ENCODE measurements around the gene IHH. TPM values are rescaled to one million over a fixed set of nuclear protein-coding genes. Genes with fewer than 3 reads are reported as not detected.

Gene IHH
- total RNA-seq, 3 donors from 2014 or later (not counting 1 experiment from before 2014, with no cell fraction given): not detected

GRCh38 chr2:219089330-219089729 is 28.6 kb upstream of the IHH start:
- Mint-ChIP-seq H3K4me3 (no peak overlapping the region), H3K27me3 (ENCODE audit: low read depth in 2 of 2) (no peaks in the 10 kb centered on the region), H3K36me3 (no peaks in the 10 kb centered on the region), H3K4me1 (peaks cover 12 to 23% of the 10 kb centered on the region in 2 donors), H3K27ac (no peak overlapping the region), H3K9me3 (no peaks in the 10 kb centered on the region)
- TF ChIP-seq CTCF (IDR thresholded peaks at IDR 0.05): no peak
- Histone ChIP-seq H3K27ac (ENCODE audit: low read length) (no peak overlapping the region), H3K4me3 (ENCODE audit: low read length) (no peak overlapping the region), H3K36me3 (ENCODE audit: control insufficient read depth, insufficient read depth, low read length) (no peaks in the 10 kb centered on the region), H3K4me1 (ENCODE audit: control insufficient read depth, insufficient read depth, low read length) (no peaks in the 10 kb centered on the region), H3K27me3 (ENCODE audit: control insufficient read depth, insufficient read depth, low read length) (no peaks in the 10 kb centered on the region), H3K9me3 (ENCODE audit: control insufficient read depth, insufficient read depth, low read length) (no peaks in the 10 kb centered on the region)
- DNase-seq (no peak), ATAC-seq (no peak)
- WGBS (ENCODE audit: insufficient coverage): 96% methylated on average over 3 of the region's 4 CpGs
- intact Hi-C loops (cut with micrococcal nuclease): no loop called here

- no peak for ATAC-seq
- intact Hi-C loops (cut with micrococcal nuclease): no loop called here
- no peak overlapping the region for H3K27ac Mint-ChIP-seq
- no peak for TF ChIP-seq CTCF (IDR thresholded peaks at IDR 0.05)
- Histone ChIP-seq H3K9me3 (ENCODE audit: control insufficient read depth, insufficient read depth, low read length) (no peaks in the 10 kb centered on the region), H3K4me3 (ENCODE audit: low read length) (no peak overlapping the region), H3K27ac (ENCODE audit: low read length) (no peak overlapping the region), H3K27me3 (ENCODE audit: control insufficient read depth, insufficient read depth, low read length) (no peaks in the 10 kb centered on the region), H3K36me3 (ENCODE audit: control insufficient read depth, insufficient read depth, low read length) (no peaks in the 10 kb centered on the region), H3K4me1 (ENCODE audit: control insufficient read depth, insufficient read depth, low read length) (no peaks in the 10 kb centered on the region)
- no peaks in the 10 kb centered on the region for H3K9me3 Mint-ChIP-seq
- no peaks in the 10 kb centered on the region for H3K36me3 Mint-ChIP-seq
- DNase-seq: no peak
- H3K4me1 Mint-ChIP-seq: peaks cover 12 to 23% of the 10 kb centered on the region in 2 donors
- WGBS (ENCODE audit: insufficient coverage): no CpG with 5 or more reads among the region's 1 CpG
- no peak overlapping the region for H3K4me3 Mint-ChIP-seq
- H3K27me3 Mint-ChIP-seq (ENCODE audit: low read depth in 2 of 2): no peaks in the 10 kb centered on the region
Measured at GRCh38 chr2:219087848-219088247, 27.1 kb upstream of the IHH start.

- no peaks in the 10 kb centered on the region for H3K27me3 Mint-ChIP-seq (ENCODE audit: low read depth in 2 of 2)
- ATAC-seq (no peak), DNase-seq (no peak)
- no peaks in the 10 kb centered on the region for H3K4me1 ChIP-seq (ENCODE audit: control insufficient read depth, insufficient read depth, low read length)
- intact Hi-C loops (cut with micrococcal nuclease): no loop called here
- TF ChIP-seq CTCF (IDR thresholded peaks at IDR 0.05): no peak
- WGBS (ENCODE audit: insufficient coverage): 94% methylated on average over 2 of the region's 5 CpGs
- H3K27me3 ChIP-seq (ENCODE audit: control insufficient read depth, insufficient read depth, low read length): no peaks in the 10 kb centered on the region
- no peaks in the 10 kb centered on the region for H3K36me3 ChIP-seq (ENCODE audit: control insufficient read depth, insufficient read depth, low read length)
- no peaks in the 10 kb centered on the region for H3K9me3 Mint-ChIP-seq
- H3K4me3 Mint-ChIP-seq: no peak overlapping the region
- H3K4me3 ChIP-seq (ENCODE audit: low read length): no peak overlapping the region
- no peak overlapping the region for H3K27ac ChIP-seq (ENCODE audit: low read length)
- no peaks in the 10 kb centered on the region for H3K9me3 ChIP-seq (ENCODE audit: control insufficient read depth, insufficient read depth, low read length)
- no peak overlapping the region for H3K27ac Mint-ChIP-seq
- peaks cover 12 to 23% of the 10 kb centered on the region in 2 donors for H3K4me1 Mint-ChIP-seq
- no peaks in the 10 kb centered on the region for H3K36me3 Mint-ChIP-seq
Measured at GRCh38 chr2:219087361-219087760, 26.6 kb upstream of the IHH start.

- no peak for DNase-seq
- no peaks in the 10 kb centered on the region for H3K36me3 ChIP-seq (ENCODE audit: control insufficient read depth, insufficient read depth, low read length)
- no peaks in the 10 kb centered on the region for H3K27me3 ChIP-seq (ENCODE audit: control insufficient read depth, insufficient read depth, low read length)
- no peak for ATAC-seq
- intact Hi-C loops (cut with micrococcal nuclease): no loop called here
- H3K9me3 ChIP-seq (ENCODE audit: control insufficient read depth, insufficient read depth, low read length): no peaks in the 10 kb centered on the region
- H3K27me3 Mint-ChIP-seq (ENCODE audit: low read depth in 2 of 2): no peaks in the 10 kb centered on the region
- H3K27ac Mint-ChIP-seq: no peak overlapping the region
- H3K9me3 Mint-ChIP-seq: no peaks in the 10 kb centered on the region
- H3K4me1 Mint-ChIP-seq: peaks cover 12 to 23% of the 10 kb centered on the region in 2 donors
- H3K36me3 Mint-ChIP-seq: no peaks in the 10 kb centered on the region
- H3K4me3 ChIP-seq (ENCODE audit: low read length): no peak overlapping the region
- H3K4me3 Mint-ChIP-seq: no peak overlapping the region
- no peak overlapping the region for H3K27ac ChIP-seq (ENCODE audit: low read length)
- no peak for TF ChIP-seq CTCF (IDR thresholded peaks at IDR 0.05)
- no peaks in the 10 kb centered on the region for H3K4me1 ChIP-seq (ENCODE audit: control insufficient read depth, insufficient read depth, low read length)
Measured at GRCh38 chr2:219086196-219086595, 25.5 kb upstream of the IHH start.
